ENCODE measurements around the gene PHRF1. TPM values are rescaled to one million over a fixed set of nuclear protein-coding genes. Genes with fewer than 3 reads are reported as not detected.

Gene PHRF1
- total RNA-seq, 1 donor from 2014 or later = 16.9 TPM

- DNase-seq (ENCODE audit: low read depth in 2 of 2) = no peak
These were observed 37.9 kb downstream of the PHRF1 start for GRCh38 chr11:614021-614622.

DNA sequence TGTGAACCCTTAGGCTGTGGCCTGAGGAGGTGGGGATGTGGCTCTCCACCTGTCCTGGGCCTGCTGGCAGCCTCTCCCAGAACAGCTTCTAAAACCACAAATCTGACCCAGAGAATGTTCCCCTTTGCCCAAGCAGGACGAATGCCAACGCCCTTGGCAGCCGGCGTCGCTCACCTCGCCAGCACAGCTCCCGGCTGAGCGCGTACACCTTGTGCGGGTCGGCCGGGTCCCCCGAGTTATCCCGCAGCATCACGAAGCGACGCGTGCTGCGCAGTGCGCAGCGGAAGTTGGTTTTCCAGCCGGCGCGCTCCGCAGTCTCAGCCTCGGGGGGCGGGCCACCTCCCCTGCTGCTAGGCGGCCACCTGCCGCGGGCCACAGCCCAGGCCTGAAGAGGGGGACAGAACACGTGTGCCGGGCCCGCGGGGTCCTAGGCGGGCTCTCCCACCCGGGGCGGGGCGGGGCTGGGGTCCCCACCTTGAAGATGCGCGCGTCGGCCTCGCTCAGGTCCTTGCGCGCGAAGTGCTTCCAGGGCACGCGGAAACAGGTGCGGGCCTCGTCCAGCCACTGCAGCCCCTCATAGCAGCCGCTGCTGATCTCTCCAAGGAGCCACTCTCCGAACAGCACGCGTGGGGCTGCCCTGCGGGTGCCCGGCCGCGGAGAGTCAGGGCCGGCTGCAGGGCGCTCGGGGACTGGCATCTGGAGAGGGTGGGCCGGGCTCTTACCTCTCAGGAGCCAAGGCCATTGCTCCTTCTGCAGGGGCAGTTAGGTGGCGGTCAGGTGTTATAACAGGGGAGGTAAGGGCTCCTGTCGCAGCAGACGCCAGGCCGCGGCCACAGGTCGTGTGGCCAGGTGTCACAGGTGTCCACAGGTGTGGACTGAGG, 38.6 kb downstream of the PHRF1 start:
- peak in 1 of 2 donors; percentile 44 for DNase-seq (ENCODE audit: low read depth in 2 of 2)

DNA sequence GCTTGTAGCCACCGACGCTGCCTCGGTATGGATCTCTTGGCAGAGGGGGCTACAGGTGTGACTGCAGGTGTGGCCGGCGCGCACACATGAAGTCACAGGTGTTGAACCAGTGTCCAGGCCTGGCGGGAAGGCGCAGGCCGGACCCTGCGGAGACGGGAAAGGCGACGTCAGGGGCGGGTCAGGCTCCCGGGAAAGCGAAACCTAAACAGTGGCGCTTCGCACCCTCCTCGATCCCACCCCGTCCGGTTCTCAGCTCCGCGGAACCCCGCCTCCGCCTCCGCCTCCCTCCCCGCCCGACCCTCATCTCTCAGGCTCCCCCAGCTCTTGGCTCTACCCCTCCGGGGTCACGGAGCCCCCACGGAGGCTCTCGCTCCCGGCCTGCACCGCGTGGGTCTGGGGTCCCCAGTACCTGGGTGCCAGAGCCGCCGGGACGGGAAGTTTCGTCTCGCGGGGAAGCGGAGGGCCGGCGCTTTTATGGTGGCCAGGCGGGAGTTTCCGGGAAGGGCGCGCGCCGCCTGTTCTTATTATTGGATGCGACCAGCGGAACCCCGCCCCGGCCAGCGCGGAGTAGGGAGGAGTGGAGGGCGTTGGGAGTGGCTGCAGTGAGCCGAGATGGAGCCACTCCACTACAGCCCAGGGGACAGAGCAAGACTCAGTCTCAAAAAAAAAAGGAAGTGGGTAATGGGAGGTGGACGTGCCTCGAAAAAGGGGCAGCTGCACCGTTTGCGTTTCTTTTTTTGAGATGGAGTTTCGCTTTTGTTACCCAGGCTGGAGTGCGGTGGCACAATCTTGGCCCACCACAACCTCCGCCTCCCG, 39.4 kb downstream of the PHRF1 start, which contains the start of gene IRF7:
TSS of gene IRF7 (minus strand) at position 447 of the 816 bp plus-strand sequence. CDS start 586 bp downstream, outside the sequence.
- DNase-seq (ENCODE audit: low read depth in 2 of 2) = peak; percentile 93

DNA sequence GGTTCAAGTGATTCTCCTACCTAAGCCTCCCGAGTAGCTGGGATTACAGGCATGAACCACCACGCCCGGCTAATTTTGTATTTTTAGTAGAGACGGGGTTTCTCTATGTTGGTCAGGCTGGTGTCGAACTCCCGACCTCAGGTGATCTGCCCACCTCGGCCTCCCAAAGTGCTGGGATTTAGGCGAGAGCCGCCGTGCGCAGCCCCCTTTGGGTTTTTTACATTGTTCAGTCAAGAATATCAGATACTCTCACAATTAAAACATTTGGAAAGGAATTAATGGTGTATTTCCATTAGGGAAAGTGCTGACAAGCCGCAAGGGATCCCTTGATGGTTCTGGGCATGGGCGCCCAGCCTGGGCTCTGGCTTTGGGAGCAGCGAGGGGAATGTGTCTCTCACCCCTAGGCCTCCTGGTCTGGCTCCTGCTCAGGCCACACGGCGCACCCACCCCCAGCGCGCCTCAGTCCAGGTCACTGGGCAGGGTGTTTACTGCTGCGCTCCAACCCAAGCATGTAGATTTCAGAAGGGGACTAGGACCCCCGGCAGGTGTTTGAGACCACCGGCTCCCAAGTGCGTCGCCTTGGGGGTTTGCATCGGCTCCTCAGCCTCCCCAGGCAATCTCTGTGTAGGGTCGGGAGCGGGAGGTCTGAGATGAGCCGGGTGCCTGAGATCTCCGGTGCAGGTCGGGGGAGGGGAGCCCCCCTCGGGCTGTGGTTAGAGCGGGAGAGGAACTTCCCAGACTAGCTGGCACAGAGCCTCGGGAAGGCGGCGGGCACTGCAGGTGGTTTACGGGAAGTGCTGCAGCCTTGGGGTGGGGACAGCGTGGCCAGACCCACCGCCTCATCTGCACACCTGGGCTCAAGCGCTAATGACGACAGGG, 40.3 kb downstream of the PHRF1 start:
- DNase-seq (ENCODE audit: low read depth in 2 of 2) = no peak

GRCh38 chr11:617199-617911, 41.1 kb downstream of the PHRF1 start:
- no peak for DNase-seq (ENCODE audit: low read depth in 2 of 2)

DNA sequence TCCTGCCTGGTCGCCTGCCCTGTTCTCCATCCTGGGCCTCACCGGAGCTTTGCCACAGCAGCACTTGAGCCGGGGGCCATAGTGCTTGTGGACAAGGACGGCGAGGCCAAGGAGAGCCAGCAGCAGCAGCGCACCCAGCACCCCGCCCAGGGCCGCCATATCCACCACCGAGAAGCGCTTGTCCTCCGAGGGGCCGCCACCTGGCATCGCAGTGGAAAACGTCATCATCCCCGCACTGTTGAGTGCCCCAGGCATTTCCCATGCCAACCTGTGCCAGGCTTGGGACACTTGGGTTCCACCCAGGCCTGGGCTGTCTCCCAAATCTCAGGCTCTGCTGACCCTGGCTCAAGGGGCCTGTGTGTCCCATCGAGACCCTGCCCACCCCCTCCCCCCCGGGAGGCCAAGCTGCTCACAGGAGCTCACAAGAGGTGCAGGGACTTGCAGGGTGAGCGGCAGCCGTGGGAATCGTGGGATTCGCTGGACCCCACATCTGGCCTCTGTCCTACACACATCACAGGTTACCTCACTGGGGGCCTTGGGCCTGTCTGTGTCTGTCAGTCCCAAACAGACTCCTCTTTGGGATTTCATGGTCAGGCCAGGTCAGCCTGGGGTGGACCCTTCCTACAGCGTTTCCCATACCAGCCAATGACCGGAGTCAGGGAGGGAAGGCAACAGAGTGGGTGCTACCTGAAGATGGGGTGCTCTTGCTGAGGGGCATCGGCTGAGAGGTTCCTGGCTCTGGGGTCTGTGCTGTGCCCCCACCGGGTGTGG, 41.8 kb downstream of the PHRF1 start:
- no peak for DNase-seq (ENCODE audit: low read depth in 2 of 2)

DNA sequence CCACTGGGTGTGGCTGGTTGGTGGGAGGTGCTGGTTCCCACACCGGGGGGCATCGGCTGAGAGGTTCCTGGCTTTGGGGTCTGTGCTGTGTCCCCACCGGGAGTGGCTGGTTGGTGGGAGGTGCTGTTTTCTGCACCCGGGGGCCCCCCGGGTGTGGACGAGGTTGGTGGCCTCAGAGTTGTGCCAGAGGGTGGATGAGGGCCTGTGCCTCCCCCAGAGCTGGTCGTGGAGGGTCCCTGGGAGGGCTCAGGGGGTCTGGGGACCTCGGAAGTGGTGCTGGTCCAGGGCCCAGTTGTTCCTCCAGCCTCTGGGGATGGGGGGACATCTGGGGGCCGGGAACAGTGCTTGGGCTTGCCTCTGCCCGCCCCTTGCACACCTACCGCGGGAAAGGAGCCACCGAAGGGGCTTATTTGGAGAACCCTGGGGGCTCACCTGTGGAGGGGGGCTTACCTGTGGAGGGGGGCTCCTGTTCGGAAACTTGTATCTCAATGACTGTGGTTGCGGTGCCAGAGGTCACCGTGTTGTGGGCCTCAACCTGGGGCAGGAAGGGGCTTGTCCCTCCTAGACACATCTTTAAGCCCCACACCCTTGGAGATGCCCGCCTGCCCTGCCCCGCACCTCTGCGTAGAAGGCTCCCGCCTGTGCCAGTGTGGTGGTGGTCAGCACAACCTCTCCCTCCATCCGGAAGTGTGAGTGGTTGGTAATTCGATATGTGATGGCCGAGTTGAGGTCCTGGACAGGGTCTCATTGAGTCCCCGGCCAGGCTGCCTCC, 42.8 kb downstream of the PHRF1 start:
- no peak for DNase-seq (ENCODE audit: low read depth in 2 of 2)

DNA sequence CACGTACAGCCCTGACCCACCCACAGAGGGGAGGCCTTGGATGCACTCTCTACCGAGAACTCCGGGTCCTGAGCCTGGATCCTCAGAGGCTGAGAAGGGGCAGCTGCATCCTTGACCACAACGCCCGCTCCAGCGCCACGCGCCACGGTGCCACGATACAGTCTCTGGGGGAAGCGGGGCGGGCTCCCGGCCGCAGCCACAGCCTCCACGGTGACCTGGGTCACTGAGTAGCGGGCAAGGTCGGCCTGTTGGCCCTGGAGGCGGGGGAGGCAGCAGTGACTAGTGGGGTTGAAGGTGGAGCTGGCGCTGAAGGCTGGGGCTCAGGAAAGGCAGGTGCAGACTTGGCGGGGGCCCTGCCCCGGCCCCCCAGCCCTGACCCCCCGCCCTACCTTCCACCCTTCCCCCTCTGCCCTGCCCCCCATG, 43.4 kb downstream of the PHRF1 start:
- DNase-seq (ENCODE audit: low read depth in 2 of 2) = no peak

DNA sequence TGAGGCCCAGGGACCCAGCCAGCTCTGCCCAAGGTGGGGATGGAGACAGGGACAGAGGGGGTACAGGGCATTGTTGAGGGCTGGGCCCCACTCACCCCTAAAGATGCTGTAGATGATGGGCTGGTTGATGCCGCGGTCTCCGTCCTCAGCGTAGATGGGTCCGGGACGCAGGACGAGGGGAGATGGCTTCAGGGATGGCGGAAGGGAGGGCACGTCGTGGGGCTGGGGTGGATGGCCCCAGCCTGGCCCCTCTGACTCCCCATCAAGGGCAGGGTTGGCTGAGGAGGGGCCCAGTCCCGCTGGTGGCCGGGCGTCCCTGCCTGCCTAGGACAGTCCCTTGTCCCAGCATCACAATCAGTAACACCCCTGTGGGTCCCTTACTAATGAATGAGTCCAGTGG, 43.9 kb downstream of the PHRF1 start:
- no peak for DNase-seq (ENCODE audit: low read depth in 2 of 2)

- DNase-seq (ENCODE audit: low read depth in 2 of 2) = no peak
These were observed 44.9 kb downstream of the PHRF1 start for GRCh38 chr11:620935-621814.

DNA sequence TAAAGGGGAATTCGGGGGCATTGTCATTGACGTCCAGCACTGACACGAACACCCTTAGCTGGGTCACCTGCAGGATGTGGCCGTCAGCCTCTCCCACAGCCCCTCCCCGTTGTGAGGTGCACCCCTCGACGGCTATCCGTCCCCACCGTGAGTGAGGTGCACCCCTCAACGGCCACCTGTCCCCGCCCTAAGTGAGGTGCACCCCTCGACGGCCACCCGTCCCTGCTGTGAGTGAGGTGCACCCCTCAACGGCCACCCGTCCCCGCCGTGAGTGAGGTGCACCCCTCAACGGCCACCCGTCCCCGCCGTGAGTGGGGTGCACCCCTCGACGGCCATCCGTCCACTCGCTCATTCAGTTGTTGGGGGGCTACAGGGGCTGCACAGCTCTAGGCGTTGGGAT, 45.6 kb downstream of the PHRF1 start:
- DNase-seq (ENCODE audit: low read depth in 2 of 2) = no peak

GRCh38 chr11:623349-623869, 47.1 kb downstream of the PHRF1 start:
- DNase-seq (ENCODE audit: low read depth in 2 of 2) = no peak

GRCh38 chr11:623999-624704, 47.9 kb downstream of the PHRF1 start:
- DNase-seq (ENCODE audit: low read depth in 2 of 2) = no peak

- DNase-seq (ENCODE audit: low read depth in 2 of 2) = no peak
These were observed 48.7 kb downstream of the PHRF1 start, which contains the start of gene CDHR5 for GRCh38 chr11:624705-625635. Gene CDHR5, minus strand, starts transcription at chr11:624955. Its CDS starts 53 bp downstream, at chr11:624902.

DNA sequence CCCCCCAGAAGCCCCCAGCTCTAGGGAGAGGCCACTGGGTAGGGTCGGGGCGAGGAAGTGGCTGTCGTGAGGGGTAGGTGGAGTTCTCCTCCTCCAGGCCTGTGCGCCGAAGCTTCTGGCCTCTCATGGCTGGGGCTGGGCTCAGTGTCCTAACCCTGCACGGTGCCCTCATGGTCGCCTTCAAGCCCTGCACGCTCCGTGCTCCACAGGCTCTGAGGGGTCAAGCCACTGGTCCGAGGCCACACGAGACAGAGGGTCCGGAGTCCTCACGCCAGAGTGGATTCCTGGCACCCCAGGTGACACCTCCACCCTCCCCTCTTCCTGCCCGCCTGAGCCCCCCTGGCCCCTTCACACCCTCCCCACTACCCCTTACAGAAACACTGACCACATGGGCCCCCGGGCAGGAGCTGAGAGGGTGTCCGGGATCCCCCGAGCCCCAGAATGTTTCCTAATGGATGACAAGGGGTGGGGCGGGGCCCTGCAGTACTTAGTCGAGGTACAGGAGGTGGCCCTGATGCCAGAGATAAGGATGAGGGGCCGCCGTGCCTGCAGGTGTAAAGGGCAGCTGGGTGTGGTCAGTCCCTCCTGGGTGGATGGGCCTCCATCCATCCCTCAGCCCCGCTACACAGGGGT, 49.5 kb downstream of the PHRF1 start:
- no peak for DNase-seq (ENCODE audit: low read depth in 2 of 2)

Data from lung microvascular endothelial cell (primary cell).